Measurements from ENCODE around the gene VPS33A. TPM values are rescaled to one million over a fixed set of nuclear protein-coding genes. Genes with fewer than 3 reads are reported as not detected.

VPS33A gene
- total and polyA plus RNA-seq, 2 of the 13 experiments (the other 11 are each of a cell fraction or from before 2014, with no cell fraction given) = 11.0 to 43.6 TPM

DNA sequence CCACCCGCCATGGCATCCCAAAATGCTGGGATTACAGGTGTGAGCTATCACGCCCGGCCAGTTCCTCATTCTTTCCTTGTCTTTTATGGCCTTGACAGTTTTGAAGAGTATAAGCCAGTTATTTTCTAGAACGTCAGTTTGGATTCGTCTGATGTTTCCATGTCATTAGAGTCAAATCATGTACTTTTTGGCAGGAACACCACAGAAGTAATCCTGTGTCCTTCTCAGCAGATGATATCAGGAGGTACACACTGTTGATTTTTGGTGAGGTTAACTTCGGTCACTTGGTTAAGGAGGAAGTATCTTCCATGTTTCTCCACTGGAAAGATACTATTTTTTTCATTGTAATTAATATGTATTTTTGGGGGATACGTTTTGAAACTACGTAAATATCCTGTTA is 25.1 kb upstream of the VPS33A start (continued):
- no peak for TF ChIP-seq HOXD1 (CRISPR knock-in tag; IDR thresholded peaks at IDR 0.05)
- TF ChIP-seq RXRB (CRISPR knock-in tag; IDR thresholded peaks at IDR 0.05; ENCODE audit: borderline replicate concordance) = no peak
- TF ChIP-seq, protein P1, sequence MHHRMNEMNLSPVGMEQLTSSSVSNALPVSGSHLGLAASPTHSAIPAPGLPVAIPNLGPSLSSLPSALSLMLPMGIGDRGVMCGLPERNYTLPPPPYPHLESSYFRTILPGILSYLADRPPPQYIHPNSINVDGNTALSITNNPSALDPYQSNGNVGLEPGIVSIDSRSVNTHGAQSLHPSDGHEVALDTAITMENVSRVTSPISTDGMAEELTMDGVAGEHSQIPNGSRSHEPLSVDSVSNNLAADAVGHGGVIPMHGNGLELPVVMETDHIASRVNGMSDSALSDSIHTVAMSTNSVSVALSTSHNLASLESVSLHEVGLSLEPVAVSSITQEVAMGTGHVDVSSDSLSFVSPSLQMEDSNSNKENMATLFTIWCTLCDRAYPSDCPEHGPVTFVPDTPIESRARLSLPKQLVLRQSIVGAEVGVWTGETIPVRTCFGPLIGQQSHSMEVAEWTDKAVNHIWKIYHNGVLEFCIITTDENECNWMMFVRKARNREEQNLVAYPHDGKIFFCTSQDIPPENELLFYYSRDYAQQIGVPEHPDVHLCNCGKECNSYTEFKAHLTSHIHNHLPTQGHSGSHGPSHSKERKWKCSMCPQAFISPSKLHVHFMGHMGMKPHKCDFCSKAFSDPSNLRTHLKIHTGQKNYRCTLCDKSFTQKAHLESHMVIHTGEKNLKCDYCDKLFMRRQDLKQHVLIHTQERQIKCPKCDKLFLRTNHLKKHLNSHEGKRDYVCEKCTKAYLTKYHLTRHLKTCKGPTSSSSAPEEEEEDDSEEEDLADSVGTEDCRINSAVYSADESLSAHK (CRISPR knock-in tag; IDR thresholded peaks at IDR 0.05; ENCODE audit: borderline replicate concordance) = no peak
- no peak for TF ChIP-seq ZSCAN9 (CRISPR knock-in tag; IDR thresholded peaks at IDR 0.05; ENCODE audit: borderline replicate concordance)
- TF ChIP-seq, protein P2, sequence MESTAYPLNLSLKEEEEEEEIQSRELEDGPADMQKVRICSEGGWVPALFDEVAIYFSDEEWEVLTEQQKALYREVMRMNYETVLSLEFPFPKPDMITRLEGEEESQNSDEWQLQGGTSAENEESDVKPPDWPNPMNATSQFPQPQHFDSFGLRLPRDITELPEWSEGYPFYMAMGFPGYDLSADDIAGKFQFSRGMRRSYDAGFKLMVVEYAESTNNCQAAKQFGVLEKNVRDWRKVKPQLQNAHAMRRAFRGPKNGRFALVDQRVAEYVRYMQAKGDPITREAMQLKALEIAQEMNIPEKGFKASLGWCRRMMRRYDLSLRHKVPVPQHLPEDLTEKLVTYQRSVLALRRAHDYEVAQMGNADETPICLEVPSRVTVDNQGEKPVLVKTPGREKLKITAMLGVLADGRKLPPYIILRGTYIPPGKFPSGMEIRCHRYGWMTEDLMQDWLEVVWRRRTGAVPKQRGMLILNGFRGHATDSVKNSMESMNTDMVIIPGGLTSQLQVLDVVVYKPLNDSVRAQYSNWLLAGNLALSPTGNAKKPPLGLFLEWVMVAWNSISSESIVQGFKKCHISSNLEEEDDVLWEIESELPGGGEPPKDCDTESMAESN (CRISPR knock-in tag; conservative IDR thresholded peaks at IDR 0.05) = no peak

DNA sequence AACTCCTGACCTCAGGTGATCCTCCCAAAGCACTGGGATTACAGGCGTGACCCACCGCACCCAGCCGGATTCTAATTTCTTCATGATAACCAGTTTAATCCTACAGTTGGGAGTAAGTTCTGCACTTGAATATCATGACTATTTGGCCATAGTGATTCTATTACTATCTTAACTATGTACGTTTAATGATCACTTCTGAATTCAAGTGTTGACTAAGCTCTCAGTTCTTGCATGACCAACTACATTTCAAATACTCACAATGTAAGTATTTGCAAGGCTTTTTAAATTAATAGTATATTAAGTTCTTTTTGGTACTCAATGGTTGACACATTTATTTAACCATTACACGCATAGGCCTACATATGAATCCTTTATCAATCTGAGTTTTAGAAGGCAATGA is 17.4 kb upstream of the VPS33A start:
- Histone ChIP-seq H3K9me3 (ENCODE audit: low read length) (no peaks in the 10 kb centered on the region), H3K4me2 (ENCODE audit: low read depth, low read length) (no peak overlapping the region), H3K79me2 (ENCODE audit: insufficient read depth, low read length) (no peaks in the 10 kb centered on the region), H3K4me3 (replicated peaks in 1 of 3; ENCODE audit: insufficient read depth in 1 of 3, low read depth in 2 of 3, low read length in 3 of 3) (no peak overlapping the region), H3K9ac (ENCODE audit: insufficient read depth, low read depth, low read length) (no peak overlapping the region), H3K4me1 (ENCODE audit: insufficient read depth, low read length) (no peaks in the 10 kb centered on the region), H3K27ac (ENCODE audit: extremely low read length, insufficient read depth, low read length) (no peak overlapping the region), H2AFZ (ENCODE audit: low read length) (no peak overlapping the region), H3K36me3 (replicated peaks in 1 of 2; ENCODE audit: control insufficient read depth in 1 of 2, insufficient read depth in 2 of 2, low read length in 2 of 2) (peaks cover 2 to 27% of the 10 kb centered on the region in 2 experiments; a peak in 4 of 5 replicates), H4K20me1 (ENCODE audit: insufficient read depth, low read length) (no peaks in the 10 kb centered on the region), H3K27me3 (ENCODE audit: control insufficient read depth in 1 of 2, insufficient read depth in 2 of 2, low read length in 2 of 2) (no peaks in the 10 kb centered on the region)
- FAIRE-seq (no peak), DNase-seq (ENCODE audit: low spot score) (no peak), ATAC-seq (no peak)
- ChIA-PET CTCF (ENCODE audit: low intra/inter-chr PET ratio, low total read pairs) (no interaction called here), POLR2A (no interaction called here)
- intact Hi-C loops (cut with micrococcal nuclease; ENCODE audit: unreplicated experiment) = no loop called here
- BruUV-seq (replicated peaks) = no TSS peak
- in situ Hi-C loops (cut with HindIII; ENCODE audit: extremely low pct_ligation_motif_present, low pct_unique_long_range_greater_than_20kb) = no loop called here
- no peak for TF ChIP-seq ZFP36L2 (CRISPR knock-in tag; IDR thresholded peaks at IDR 0.05)
- TF ChIP-seq, protein P3, sequence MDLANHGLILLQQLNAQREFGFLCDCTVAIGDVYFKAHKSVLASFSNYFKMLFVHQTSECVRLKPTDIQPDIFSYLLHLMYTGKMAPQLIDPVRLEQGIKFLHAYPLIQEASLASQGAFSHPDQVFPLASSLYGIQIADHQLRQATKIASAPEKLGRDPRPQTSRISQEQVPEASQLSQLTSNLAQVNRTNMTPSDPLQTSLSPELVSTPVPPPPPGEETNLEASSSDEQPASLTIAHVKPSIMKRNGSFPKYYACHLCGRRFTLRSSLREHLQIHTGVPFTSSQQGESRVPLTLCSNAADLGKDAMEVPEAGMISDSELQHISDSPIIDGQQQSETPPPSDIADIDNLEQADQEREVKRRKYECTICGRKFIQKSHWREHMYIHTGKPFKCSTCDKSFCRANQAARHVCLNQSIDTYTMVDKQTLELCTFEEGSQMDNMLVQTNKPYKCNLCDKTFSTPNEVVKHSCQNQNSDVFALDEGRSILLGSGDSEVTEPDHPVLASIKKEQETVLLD (CRISPR knock-in tag; IDR thresholded peaks at IDR 0.05; ENCODE audit: low read depth) = no peak
- TF ChIP-seq ZNF660 (CRISPR knock-in tag; IDR thresholded peaks at IDR 0.05; ENCODE audit: borderline replicate concordance, low read depth) = no peak
- TF ChIP-seq SALL2 (CRISPR knock-in tag; IDR thresholded peaks at IDR 0.05) = no peak
- no peak for TF ChIP-seq ZNF605 (CRISPR knock-in tag; IDR thresholded peaks at IDR 0.05)
- TF ChIP-seq, protein P4, sequence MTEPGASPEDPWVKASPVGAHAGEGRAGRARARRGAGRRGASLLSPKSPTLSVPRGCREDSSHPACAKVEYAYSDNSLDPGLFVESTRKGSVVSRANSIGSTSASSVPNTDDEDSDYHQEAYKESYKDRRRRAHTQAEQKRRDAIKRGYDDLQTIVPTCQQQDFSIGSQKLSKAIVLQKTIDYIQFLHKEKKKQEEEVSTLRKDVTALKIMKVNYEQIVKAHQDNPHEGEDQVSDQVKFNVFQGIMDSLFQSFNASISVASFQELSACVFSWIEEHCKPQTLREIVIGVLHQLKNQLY (CRISPR knock-in tag; IDR thresholded peaks at IDR 0.05) = no peak
- no peak for TF ChIP-seq TGIF2 (CRISPR knock-in tag; IDR thresholded peaks at IDR 0.05)
- TF ChIP-seq RFX5 (IDR thresholded peaks at IDR 0.05; ENCODE audit: low read depth, low read length) = no peak
- TF ChIP-seq, protein P5, sequence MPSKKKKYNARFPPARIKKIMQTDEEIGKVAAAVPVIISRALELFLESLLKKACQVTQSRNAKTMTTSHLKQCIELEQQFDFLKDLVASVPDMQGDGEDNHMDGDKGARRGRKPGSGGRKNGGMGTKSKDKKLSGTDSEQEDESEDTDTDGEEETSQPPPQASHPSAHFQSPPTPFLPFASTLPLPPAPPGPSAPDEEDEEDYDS (CRISPR knock-in tag; IDR thresholded peaks at IDR 0.05) = no peak
- TF ChIP-seq SCMH1 (CRISPR knock-in tag; IDR thresholded peaks at IDR 0.05; ENCODE audit: borderline replicate concordance) = no peak
- TF ChIP-seq ZNF335 (CRISPR knock-in tag; IDR thresholded peaks at IDR 0.05) = no peak
- no peak for TF ChIP-seq ZNF451 (CRISPR knock-in tag; IDR thresholded peaks at IDR 0.05)
- no peak for TF ChIP-seq LCORL (IDR thresholded peaks at IDR 0.05)
- no peak for TF ChIP-seq LCORL (CRISPR knock-in tag; IDR thresholded peaks at IDR 0.05)
- 97% methylated on average over 5 of the region's 5 CpGs for WGBS (ENCODE audit: low lambda C conversion rate)

Data from HepG2 (cell line).